BLaER1 treated with 17β-estradiol and CSF1 and Interleukin-3, amounts not matched to agents 10 nM and 100 nM (cell line): Measurements from ENCODE around the gene UMODL1.

Experiments
- H3K27ac ChIP-seq, 11 experiments: shearing (Covaris generic); formaldehyde crosslinking; 2 replicates each; pipeline ENCODE4 v1.8.1; 2022
- H3K27me3 ChIP-seq, 11 experiments: shearing (Covaris generic); formaldehyde crosslinking; 2 replicates each; pipeline ENCODE4 v1.8.1; 2022
- H3K36me3 ChIP-seq, 11 experiments: shearing (Covaris generic); formaldehyde crosslinking; 2 replicates each; pipeline ENCODE4 v1.8.1; 2022
- H3K4me1 ChIP-seq, 10 experiments: shearing (Covaris generic); formaldehyde crosslinking; 2 replicates each; pipeline ENCODE4 v1.8.1; 2022
- H3K4me2 ChIP-seq, 11 experiments: shearing (Covaris generic); formaldehyde crosslinking; 2 replicates each; pipeline ENCODE4 v1.8.1; 2022
- H3K4me3 ChIP-seq, 10 experiments: shearing (Covaris generic); formaldehyde crosslinking; 2 replicates each; pipeline ENCODE4 v1.8.1; 2022
- H3K9ac ChIP-seq, 11 experiments: shearing (Covaris generic); formaldehyde crosslinking; 2 replicates each; pipeline ENCODE4 v1.8.1; 2022
- H3K9me3 ChIP-seq, 11 experiments: shearing (Covaris generic); formaldehyde crosslinking; replicated peaks in 1 of 11; 2 replicates each; pipeline ENCODE4 v1.8.1; 2022
- H4K20me1 ChIP-seq, 11 experiments: shearing (Covaris generic); formaldehyde crosslinking; 2 replicates each; pipeline ENCODE4 v1.8.1; 2022
- Cebpa-rat ChIP-seq, 11 experiments: shearing (Covaris generic); IDR thresholded peaks; 2 replicates each; pipeline ENCODE4 v1.8.1; 2022

The UMODL1 gene

DNA sequence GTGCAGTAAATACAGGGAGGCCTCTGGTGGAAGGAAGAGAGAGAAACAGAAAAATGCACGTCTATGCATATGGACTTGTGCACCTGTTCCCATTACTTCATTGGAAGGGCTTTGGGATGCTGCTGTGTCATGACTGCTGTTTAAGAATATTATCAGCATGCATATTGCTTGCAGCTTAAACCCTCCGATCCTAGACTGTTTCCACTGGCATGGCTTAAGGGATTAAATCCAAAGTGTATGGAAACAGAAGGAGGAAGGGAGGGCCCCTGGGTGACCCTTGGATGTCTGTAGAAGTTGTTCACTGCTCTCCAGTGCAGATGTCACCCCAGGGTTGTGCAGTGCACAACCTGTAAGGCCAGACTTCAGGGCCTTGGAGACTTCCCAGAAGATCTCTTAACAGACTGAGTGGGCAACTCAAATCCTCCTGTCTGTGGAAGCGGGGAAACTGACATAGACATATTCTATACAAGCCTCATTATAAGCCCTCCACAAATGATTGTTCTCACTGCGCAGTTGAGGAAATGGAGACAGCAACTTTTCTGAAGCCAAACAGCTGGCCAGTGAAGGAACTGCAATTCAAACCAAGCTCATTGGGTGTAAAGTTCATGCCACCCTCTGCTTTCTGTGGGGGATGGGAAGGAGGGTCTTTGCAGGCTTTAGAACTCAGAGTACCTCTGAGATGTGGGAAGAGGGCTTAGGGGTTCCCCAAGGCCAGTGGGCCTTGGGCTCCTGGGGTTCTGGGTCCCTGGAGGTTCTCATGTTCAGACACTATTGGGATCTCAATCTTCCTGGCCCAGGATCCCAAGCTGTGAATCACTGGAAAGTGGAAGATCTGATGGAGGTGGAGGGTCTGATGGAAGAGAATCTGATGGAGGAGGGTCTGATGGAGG, 73.8 kb downstream of the UMODL1 start:
- Histone ChIP-seq H3K27ac (peak overlapping the region in 4 of 11 experiments; percentile 14 to 35 (median 29); a peak in 2 of 22 replicates), H3K27me3 (no peaks in the 10 kb centered on the region), H3K4me2 (peak overlapping the region in 8 of 11 experiments; percentile 4 to 53 (median 26); a peak in 10 of 22 replicates), H3K4me3 (no peak overlapping the region), H3K9me3 (no peaks in the 10 kb centered on the region), H3K4me1 (peaks cover 19 to 43% (median 38%) of the 10 kb centered on the region in 10 experiments), H3K36me3 (no peaks in the 10 kb centered on the region), H4K20me1 (no peaks in the 10 kb centered on the region), H3K9ac (peak overlapping the region in 3 of 11 experiments; percentile 1 to 37 (median 4); a peak in 4 of 22 replicates)
- TF ChIP-seq Cebpa-rat (IDR thresholded peaks at IDR 0.05), result no peak

DNA sequence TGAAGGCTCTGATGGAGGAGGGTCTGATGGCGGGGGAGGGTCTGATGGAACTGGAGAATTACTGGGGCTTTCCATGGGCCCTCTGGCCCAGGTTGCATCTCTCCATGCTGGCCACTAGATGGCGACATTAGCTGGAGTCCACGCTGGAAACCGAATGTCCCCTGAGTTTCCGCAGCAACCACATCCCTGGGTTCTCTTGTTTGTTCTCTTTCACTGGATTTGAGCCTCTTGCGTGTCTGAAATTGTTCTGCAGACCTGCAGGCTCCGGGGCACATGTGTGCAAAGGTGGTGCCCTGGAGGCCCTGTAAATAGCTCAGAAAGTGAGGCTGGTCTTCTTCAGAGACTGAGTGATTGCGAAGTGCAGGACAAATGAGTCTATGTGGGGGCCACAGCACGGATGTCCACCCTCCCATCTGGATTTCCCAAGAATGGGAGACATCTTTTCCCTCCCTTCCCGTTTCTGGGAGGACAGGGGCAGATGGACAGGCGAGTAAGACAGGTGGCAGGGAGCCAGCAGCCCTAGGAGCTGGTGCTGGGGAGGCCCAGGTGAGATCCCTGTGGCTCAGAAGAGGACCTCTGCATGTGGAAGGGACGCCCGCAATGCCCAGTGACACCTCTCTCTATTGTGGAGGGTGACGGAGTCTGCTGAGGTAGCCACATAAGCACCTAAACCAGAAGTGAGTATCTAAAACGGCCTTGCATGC, 74.6 kb downstream of the UMODL1 start:
- H3K27me3 ChIP-seq, result no peaks in the 10 kb centered on the region
- H3K9ac ChIP-seq, result peak overlapping the region in 4 of 11 experiments; percentile 1 to 37 (median 16); a peak in 4 of 22 replicates
- no peaks in the 10 kb centered on the region for H3K36me3 ChIP-seq
- H3K4me3 ChIP-seq, result no peak overlapping the region
- TF ChIP-seq Cebpa-rat (IDR thresholded peaks at IDR 0.05), result no peak
- peaks cover 11 to 35% (median 30%) of the 10 kb centered on the region in 10 experiments for H3K4me1 ChIP-seq
- H3K27ac ChIP-seq, result peak overlapping the region in 3 of 11 experiments; percentile 14 to 35 (median 26); a peak in 2 of 22 replicates
- no peaks in the 10 kb centered on the region for H3K9me3 ChIP-seq
- no peaks in the 10 kb centered on the region for H4K20me1 ChIP-seq
- peak overlapping the region in 10 of 11 experiments; percentile 4 to 63 (median 36); a peak in 15 of 22 replicates for H3K4me2 ChIP-seq

GRCh38 chr21:42146273-42146805, 75.2 kb downstream of the UMODL1 start:
- peaks cover 5 to 29% (median 24%) of the 10 kb centered on the region in 10 experiments for H3K4me1 ChIP-seq
- H3K27me3 ChIP-seq, result no peaks in the 10 kb centered on the region
- H4K20me1 ChIP-seq, result no peaks in the 10 kb centered on the region
- no peak overlapping the region for H3K4me3 ChIP-seq
- no peaks in the 10 kb centered on the region for H3K9me3 ChIP-seq
- peak overlapping the region in 8 of 11 experiments; percentile 4 to 63 (median 46); a peak in 6 of 22 replicates for H3K4me2 ChIP-seq
- H3K27ac ChIP-seq, result 0 out of 22 replicates have a peak overlapping the region, but pooled peaks of 1 of the 11 experiments have one; percentile 5
- H3K36me3 ChIP-seq, result no peaks in the 10 kb centered on the region
- no peak for TF ChIP-seq Cebpa-rat (IDR thresholded peaks at IDR 0.05)
- H3K9ac ChIP-seq, result peak overlapping the region in 2 of 11 experiments; percentile 0 to 29; a peak in 1 of 22 replicates

DNA sequence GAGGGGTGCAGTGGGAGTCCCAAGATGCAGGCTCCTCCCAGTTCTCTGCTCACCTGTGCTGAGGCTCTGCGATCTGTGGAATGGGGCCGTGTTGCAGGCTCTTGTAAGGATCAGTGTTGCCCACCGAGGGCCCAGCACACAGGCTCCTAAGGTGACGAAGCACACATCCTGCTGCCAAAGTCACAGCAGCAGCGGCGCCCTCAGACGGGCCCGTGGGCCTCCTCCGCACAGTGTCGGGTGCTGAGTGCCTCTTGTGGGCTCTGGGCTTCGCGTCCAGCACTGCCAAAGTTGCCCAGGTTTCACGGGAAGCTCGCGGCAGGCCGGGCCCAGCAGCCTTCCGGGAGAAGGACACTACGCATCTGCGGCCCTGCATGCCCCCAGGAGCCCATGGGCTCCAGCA, 75.7 kb downstream of the UMODL1 start:
- Histone ChIP-seq H3K4me1 (peaks cover under 1 to 24% (median 20%) of the 10 kb centered on the region in 10 experiments; a peak in 19 of 20 replicates), H4K20me1 (no peaks in the 10 kb centered on the region), H3K4me2 (no peak overlapping the region; a peak in 1 of 22 replicates), H3K27me3 (no peaks in the 10 kb centered on the region), H3K27ac (no peak overlapping the region), H3K9ac (0 out of 22 replicates have a peak overlapping the region, but pooled peaks of 2 of the 11 experiments have one; percentile 0 to 14), H3K9me3 (no peaks in the 10 kb centered on the region), H3K4me3 (no peak overlapping the region), H3K36me3 (no peaks in the 10 kb centered on the region)
- no peak for TF ChIP-seq Cebpa-rat (IDR thresholded peaks at IDR 0.05)

DNA sequence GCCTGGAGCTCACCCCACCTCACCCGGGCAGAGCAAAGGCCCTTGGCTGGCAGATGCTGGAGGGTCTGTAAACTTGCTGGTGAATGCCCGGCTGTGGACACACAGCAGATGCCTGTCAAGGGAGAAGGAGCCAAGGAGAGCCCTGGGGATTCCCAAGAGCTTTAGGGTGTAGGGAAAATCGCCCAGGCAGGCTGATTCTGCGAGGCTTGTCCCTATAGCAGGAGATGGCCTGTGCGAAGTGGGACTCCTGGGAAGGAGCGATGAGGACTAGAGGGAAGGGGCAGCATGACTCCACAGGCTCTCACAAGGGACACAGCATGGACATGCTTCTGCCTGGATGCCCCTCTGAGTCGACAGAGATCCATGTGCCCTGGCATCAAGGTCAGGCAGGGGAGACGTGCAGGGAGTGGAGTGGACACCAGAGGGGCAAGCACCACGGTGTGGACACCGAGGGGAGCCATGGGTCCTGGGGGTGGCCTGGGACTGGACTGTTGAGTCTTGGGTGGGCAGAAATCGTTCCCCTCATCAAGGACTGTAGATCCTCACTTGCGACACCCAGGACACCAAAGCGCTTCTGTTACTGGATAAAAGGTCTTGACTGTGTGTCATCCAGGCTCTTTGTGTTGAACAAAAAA, 76.4 kb downstream of the UMODL1 start:
- no peak overlapping the region for H3K4me2 ChIP-seq
- no peaks in the 10 kb centered on the region for H3K9me3 ChIP-seq
- H3K36me3 ChIP-seq, result no peaks in the 10 kb centered on the region
- peaks cover 0 to 17% (median 14%) of the 10 kb centered on the region in 10 experiments; a peak in 15 of 20 replicates for H3K4me1 ChIP-seq
- H3K27me3 ChIP-seq, result no peaks in the 10 kb centered on the region
- TF ChIP-seq Cebpa-rat (IDR thresholded peaks at IDR 0.05), result no peak
- H3K27ac ChIP-seq, result no peak overlapping the region
- no peak overlapping the region for H3K4me3 ChIP-seq
- H3K9ac ChIP-seq, result 0 out of 22 replicates have a peak overlapping the region, but pooled peaks of 1 of the 11 experiments have one; percentile 0
- no peaks in the 10 kb centered on the region for H4K20me1 ChIP-seq

- H3K4me1 ChIP-seq, result peaks cover 0 to 16% (median 14%) of the 10 kb centered on the region in 10 experiments; a peak in 15 of 20 replicates
- H3K4me3 ChIP-seq, result no peak overlapping the region
- no peaks in the 10 kb centered on the region for H4K20me1 ChIP-seq
- no peak overlapping the region for H3K4me2 ChIP-seq
- no peak overlapping the region for H3K27ac ChIP-seq
- H3K9ac ChIP-seq, result no peak overlapping the region
- H3K36me3 ChIP-seq, result no peaks in the 10 kb centered on the region
- no peaks in the 10 kb centered on the region for H3K9me3 ChIP-seq
- no peak for TF ChIP-seq Cebpa-rat (IDR thresholded peaks at IDR 0.05)
- no peaks in the 10 kb centered on the region for H3K27me3 ChIP-seq
Measured at GRCh38 chr21:42148097-42148496, 77.0 kb downstream of the UMODL1 start.

DNA sequence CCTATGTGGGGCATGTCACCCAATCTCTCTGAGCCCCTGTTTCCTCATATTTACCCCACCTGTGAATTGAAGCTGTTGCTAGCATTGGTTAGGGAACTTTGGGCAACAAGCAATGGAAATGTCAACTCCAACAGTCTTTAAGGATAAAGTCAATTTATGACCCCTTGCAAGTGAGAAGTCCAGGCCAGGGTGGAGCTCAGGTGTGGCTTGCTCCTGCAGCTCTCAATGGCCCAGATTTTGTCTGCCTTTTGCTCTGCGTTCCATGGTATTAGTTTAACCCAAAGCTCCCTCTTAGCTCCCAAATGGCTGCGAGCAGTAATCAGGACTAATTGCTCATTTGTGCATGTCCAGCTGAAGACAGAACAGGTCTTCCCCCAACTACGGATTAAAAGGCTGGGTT, 77.5 kb downstream of the UMODL1 start:
- no peaks in the 10 kb centered on the region for H3K27me3 ChIP-seq

GRCh38 chr21:42149656-42150473, 78.7 kb downstream of the UMODL1 start:
- Histone ChIP-seq H3K9ac (no peak overlapping the region), H3K36me3 (no peaks in the 10 kb centered on the region), H3K27ac (no peak overlapping the region), H4K20me1 (no peaks in the 10 kb centered on the region), H3K27me3 (no peaks in the 10 kb centered on the region), H3K4me3 (no peak overlapping the region), H3K4me1 (peaks cover 0 to 20% (median 16%) of the 10 kb centered on the region in 10 experiments; a peak in 15 of 20 replicates), H3K9me3 (no peaks in the 10 kb centered on the region), H3K4me2 (no peak overlapping the region)
- TF ChIP-seq Cebpa-rat (IDR thresholded peaks at IDR 0.05), result no peak

More for the DNA sequence above, 77.5 kb downstream of the UMODL1 start:
- H3K4me1 ChIP-seq, result peaks cover 0 to 16% (median 14%) of the 10 kb centered on the region in 10 experiments; a peak in 15 of 20 replicates
- TF ChIP-seq Cebpa-rat (IDR thresholded peaks at IDR 0.05), result no peak
- no peaks in the 10 kb centered on the region for H3K9me3 ChIP-seq
- no peak overlapping the region for H3K4me3 ChIP-seq
- no peak overlapping the region for H3K9ac ChIP-seq
- H4K20me1 ChIP-seq, result no peaks in the 10 kb centered on the region
- no peak overlapping the region for H3K4me2 ChIP-seq
- H3K36me3 ChIP-seq, result no peaks in the 10 kb centered on the region
- no peak overlapping the region for H3K27ac ChIP-seq
